HEK293 (cell line): ENCODE results near the gene HID1.

ENCODE experiments used
- CTCF ChIA-PET: fragments of 350-600 bp; formaldehyde crosslinking; extraction: SDS; loops from one replicate; lab custom pipeline; 2021; ENCODE audit warnings: antibody characterized with exemption; lab: Yijun Ruan, JAX
- POLR2A ChIA-PET: fragments of 300-600 bp; formaldehyde crosslinking; extraction: SDS; loops from one replicate; lab custom pipeline; 2020; ENCODE audit warnings: antibody characterized with exemption, inconsistent platforms; lab: Yijun Ruan, JAX
- H3K27ac ChIP-seq: fragments of 200-500 bp; sonication (Bioruptor generic); 2 replicates; pipeline ENCODE4 v1.5.1; 2014; ENCODE audit warnings: low read depth, low read length, control low read depth, inconsistent platforms; ENCODE audit errors: extremely low read depth
- H3K36me3 ChIP-seq, 2 experiments: fragments of 200-500 bp in 1 of 2; sonication (Bioruptor generic) in 1 of 2; 1 replicate in 1 of 2; 2 replicates in 1 of 2; pipeline ENCODE4 v1.5.1; 2014 to 2017; ENCODE audit warnings: inconsistent platforms in 2 of 2, low read length in 2 of 2; ENCODE audit not compliant: control insufficient read depth in 2 of 2, insufficient read depth in 1 of 2
- H3K4me1 ChIP-seq: fragments of 200-500 bp; sonication (Bioruptor generic); 2 replicates; pipeline ENCODE4 v1.5.1; 2014; ENCODE audit warnings: mild to moderate bottlenecking, low read length, inconsistent platforms; ENCODE audit not compliant: control insufficient read depth, insufficient read depth
- H3K4me3 ChIP-seq: 2 replicates; pipeline ENCODE4 v1.5.1; 2011; ENCODE audit warnings: low read depth, mild to moderate bottlenecking, control low read depth, low read length, moderate library complexity
- H3K9me3 ChIP-seq: fragments of 200-500 bp; sonication (Bioruptor generic); 2 replicates; pipeline ENCODE4 v1.5.1; 2014; ENCODE audit warnings: low read depth, low read length, inconsistent platforms; ENCODE audit not compliant: control insufficient read depth, insufficient read depth
- GFI1B ChIP-seq: fragments of 450-650 bp; formaldehyde crosslinking; IDR thresholded peaks from 2 replicates; pipeline ENCODE4 v1.5.1; 2016; ENCODE audit warnings: missing biosample characterization, missing genetic modification characterization
- GLIS2 ChIP-seq: fragments of 450-650 bp; formaldehyde crosslinking; IDR thresholded peaks from 2 replicates; pipeline ENCODE4 v1.5.1; 2016; ENCODE audit warnings: missing biosample characterization, missing genetic modification characterization
- KLF1 ChIP-seq: fragments of 450-650 bp; formaldehyde crosslinking; IDR thresholded peaks from 2 replicates; pipeline ENCODE4 v1.5.1; 2016; ENCODE audit warnings: missing biosample characterization, missing genetic modification characterization
- SP2 ChIP-seq: fragments of 450-650 bp; formaldehyde crosslinking; IDR thresholded peaks from 2 replicates; pipeline ENCODE4 v1.5.1; 2016; ENCODE audit warnings: missing biosample characterization, missing genetic modification characterization
- YY1 ChIP-seq: fragments of 450-650 bp; formaldehyde crosslinking; IDR thresholded peaks from 2 replicates; pipeline ENCODE4 v1.5.1; 2018; ENCODE audit warnings: missing biosample characterization, missing genetic modification characterization
- YY2 ChIP-seq: fragments of 450-650 bp; formaldehyde crosslinking; IDR thresholded peaks from 2 replicates; pipeline ENCODE4 v1.5.1; 2016; ENCODE audit warnings: missing biosample characterization, missing genetic modification characterization
- ZEB2 ChIP-seq: fragments of 450-650 bp; formaldehyde crosslinking; IDR thresholded peaks from 2 replicates; pipeline ENCODE4 v1.5.1; 2016; ENCODE audit warnings: missing biosample characterization, missing genetic modification characterization
- ZFP37 ChIP-seq: fragments of 450-650 bp; formaldehyde crosslinking; IDR thresholded peaks from 2 replicates; pipeline ENCODE4 v1.5.1; 2016; ENCODE audit warnings: missing biosample characterization, missing genetic modification characterization
- ZNF2 ChIP-seq: fragments of 450-650 bp; formaldehyde crosslinking; IDR thresholded peaks from 2 replicates; pipeline ENCODE4 v1.5.1; 2016; ENCODE audit warnings: missing biosample characterization, missing genetic modification characterization
- ZNF624 ChIP-seq: fragments of 450-650 bp; formaldehyde crosslinking; IDR thresholded peaks from 2 replicates; pipeline ENCODE4 v1.5.1; 2017; ENCODE audit warnings: missing biosample characterization, missing genetic modification characterization
- ZNF677 ChIP-seq: fragments of 450-650 bp; IDR thresholded peaks from 2 replicates; pipeline ENCODE4 v1.5.0; 2018; ENCODE audit warnings: missing biosample characterization, mild to moderate bottlenecking, missing genetic modification characterization, moderate library complexity
- ZSCAN23 ChIP-seq: fragments of 450-650 bp; formaldehyde crosslinking; IDR thresholded peaks from 2 replicates; pipeline ENCODE4 v1.5.1; 2016; ENCODE audit warnings: missing biosample characterization, missing genetic modification characterization
- TF ChIP-seq, protein P1 (sequence below): fragments of 450-650 bp; formaldehyde crosslinking; conservative IDR thresholded peaks from 2 replicates; pipeline ENCODE4 v1.5.1; 2016; ENCODE audit warnings: low read depth, missing biosample characterization, missing genetic modification characterization
- TF ChIP-seq, protein P2 (sequence below): fragments of 450-650 bp; formaldehyde crosslinking; IDR thresholded peaks from 2 replicates; pipeline ENCODE4 v1.5.1; 2016; ENCODE audit warnings: missing biosample characterization, missing genetic modification characterization
- TF ChIP-seq, protein P3 (sequence below): fragments of 450-650 bp; formaldehyde crosslinking; IDR thresholded peaks from 2 replicates; pipeline ENCODE4 v1.5.1; 2016; ENCODE audit warnings: missing biosample characterization, missing genetic modification characterization
- TF ChIP-seq, protein P4 (sequence below): fragments of 450-650 bp; formaldehyde crosslinking; IDR thresholded peaks from 2 replicates; pipeline ENCODE4 v1.5.1; 2017; ENCODE audit warnings: missing biosample characterization, missing genetic modification characterization
- TF ChIP-seq, protein P5 (sequence below): fragments of 450-650 bp; formaldehyde crosslinking; IDR thresholded peaks from 2 replicates; pipeline ENCODE4 v1.5.1; 2016; ENCODE audit warnings: missing biosample characterization, missing genetic modification characterization
- TF ChIP-seq, protein P6 (sequence below): fragments of 450-650 bp; formaldehyde crosslinking; IDR thresholded peaks from 2 replicates; pipeline ENCODE4 v1.5.1; 2017; ENCODE audit warnings: missing biosample characterization, missing genetic modification characterization
- TF ChIP-seq, protein P7 (sequence below): fragments of 450-650 bp; formaldehyde crosslinking; IDR thresholded peaks from 2 replicates; pipeline ENCODE4 v1.5.1; 2016; ENCODE audit warnings: missing biosample characterization, missing genetic modification characterization

Gene HID1

DNA sequence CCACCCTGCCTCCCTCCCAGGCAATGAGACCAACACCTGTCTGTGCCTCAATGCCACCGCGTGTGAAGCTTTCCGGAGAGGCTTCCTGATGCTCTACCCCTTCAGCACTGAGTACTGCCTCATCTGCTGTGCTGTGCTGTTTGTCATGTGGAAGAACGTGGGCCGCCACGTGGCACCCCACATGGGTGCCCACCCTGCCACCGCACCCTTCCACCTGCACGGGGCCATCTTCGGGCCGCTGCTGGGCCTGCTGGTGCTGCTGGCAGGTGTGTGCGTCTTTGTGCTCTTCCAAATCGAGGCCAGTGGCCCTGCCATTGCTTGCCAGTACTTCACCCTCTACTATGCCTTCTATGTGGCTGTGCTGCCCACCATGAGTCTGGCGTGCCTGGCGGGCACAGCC is 25.9 kb downstream of the HID1 start:
- H3K9me3 ChIP-seq: no peaks in the 10 kb centered on the region

DNA sequence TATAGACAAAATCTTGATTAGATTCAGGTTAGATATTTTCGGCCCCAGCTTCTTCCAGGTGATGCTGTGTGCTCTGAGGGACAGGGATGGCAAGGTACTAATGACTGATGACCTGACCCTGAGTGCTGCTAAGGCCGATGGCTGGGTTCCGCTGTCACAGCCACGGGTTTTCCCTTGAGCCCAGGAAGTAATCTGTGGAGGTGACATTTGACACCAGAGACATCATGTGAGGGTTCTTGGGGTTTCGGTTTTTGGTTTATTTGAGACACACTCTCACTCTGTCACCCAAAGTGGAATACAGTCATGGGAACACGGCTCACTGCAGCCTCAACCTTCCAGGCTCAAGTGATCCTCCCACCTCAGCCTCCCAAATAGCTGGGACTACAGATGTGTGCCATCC is 27.0 kb downstream of the HID1 start:
- ChIA-PET POLR2A (interaction anchor here (1.1 kb wide), 1 partner anchor 27 kb away, joined by 3 read pairs; the partner anchor contains the start of gene HID1), CTCF (interaction anchor here (10.3 kb wide), 1 partner anchor 14 kb away, joined by 100 read pairs; no protein-coding TSS in a partner anchor)
- no peak overlapping the region for H3K4me3 ChIP-seq
- no peak for TF ChIP-seq SP2 (tag by site-specific recombination)
- TF ChIP-seq YY2 (tag by site-specific recombination): no peak
- TF ChIP-seq, protein P1, sequence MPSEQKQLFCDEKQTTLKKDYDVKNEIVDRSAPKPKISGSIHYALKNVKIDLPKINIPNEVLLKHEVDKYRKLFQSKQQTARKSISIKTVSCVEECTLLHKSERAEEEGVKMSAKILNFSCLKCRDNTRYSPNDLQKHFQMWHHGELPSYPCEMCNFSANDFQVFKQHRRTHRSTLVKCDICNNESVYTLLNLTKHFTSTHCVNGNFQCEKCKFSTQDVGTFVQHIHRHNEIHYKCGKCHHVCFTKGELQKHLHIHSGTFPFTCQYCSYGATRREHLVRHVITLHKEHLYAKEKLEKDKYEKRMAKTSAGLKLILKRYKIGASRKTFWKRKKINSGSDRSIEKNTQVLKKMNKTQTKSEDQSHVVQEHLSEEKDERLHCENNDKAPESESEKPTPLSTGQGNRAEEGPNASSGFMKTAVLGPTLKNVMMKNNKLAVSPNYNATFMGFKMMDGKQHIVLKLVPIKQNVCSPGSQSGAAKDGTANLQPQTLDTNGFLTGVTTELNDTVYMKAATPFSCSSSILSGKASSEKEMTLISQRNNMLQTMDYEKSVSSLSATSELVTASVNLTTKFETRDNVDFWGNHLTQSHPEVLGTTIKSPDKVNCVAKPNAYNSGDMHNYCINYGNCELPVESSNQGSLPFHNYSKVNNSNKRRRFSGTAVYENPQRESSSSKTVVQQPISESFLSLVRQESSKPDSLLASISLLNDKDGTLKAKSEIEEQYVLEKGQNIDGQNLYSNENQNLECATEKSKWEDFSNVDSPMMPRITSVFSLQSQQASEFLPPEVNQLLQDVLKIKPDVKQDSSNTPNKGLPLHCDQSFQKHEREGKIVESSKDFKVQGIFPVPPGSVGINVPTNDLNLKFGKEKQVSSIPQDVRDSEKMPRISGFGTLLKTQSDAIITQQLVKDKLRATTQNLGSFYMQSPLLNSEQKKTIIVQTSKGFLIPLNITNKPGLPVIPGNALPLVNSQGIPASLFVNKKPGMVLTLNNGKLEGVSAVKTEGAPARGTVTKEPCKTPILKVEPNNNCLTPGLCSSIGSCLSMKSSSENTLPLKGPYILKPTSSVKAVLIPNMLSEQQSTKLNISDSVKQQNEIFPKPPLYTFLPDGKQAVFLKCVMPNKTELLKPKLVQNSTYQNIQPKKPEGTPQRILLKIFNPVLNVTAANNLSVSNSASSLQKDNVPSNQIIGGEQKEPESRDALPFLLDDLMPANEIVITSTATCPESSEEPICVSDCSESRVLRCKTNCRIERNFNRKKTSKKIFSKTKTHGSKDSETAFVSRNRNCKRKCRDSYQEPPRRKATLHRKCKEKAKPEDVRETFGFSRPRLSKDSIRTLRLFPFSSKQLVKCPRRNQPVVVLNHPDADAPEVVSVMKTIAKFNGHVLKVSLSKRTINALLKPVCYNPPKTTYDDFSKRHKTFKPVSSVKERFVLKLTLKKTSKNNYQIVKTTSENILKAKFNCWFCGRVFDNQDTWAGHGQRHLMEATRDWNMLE (tag by site-specific recombination): no peak
- TF ChIP-seq ZNF2: no peak
- no peak for TF ChIP-seq GLIS2 (tag by site-specific recombination)
- TF ChIP-seq ZNF677: no peak

More for the DNA sequence above, 25.9 kb downstream of the HID1 start:
- no peaks in the 10 kb centered on the region for H3K36me3 ChIP-seq
- POLR2A ChIA-PET: interaction anchor here (1.1 kb wide), 1 partner anchor 25 kb away, joined by 3 read pairs; the partner anchor contains the start of gene HID1
- CTCF ChIA-PET: interaction anchor here (1.0 to 10.3 kb wide), 2 partner anchors 13 to 23 kb away, joined by 4 to 100 read pairs; partner anchors contain the start of gene OTOP2
- TF ChIP-seq, protein P2, sequence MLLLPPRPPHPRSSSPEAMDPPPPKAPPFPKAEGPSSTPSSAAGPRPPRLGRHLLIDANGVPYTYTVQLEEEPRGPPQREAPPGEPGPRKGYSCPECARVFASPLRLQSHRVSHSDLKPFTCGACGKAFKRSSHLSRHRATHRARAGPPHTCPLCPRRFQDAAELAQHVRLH: no peak
- no peak for TF ChIP-seq YY1
- TF ChIP-seq ZNF624 (tag by site-specific recombination): no peak
- TF ChIP-seq, protein P3, sequence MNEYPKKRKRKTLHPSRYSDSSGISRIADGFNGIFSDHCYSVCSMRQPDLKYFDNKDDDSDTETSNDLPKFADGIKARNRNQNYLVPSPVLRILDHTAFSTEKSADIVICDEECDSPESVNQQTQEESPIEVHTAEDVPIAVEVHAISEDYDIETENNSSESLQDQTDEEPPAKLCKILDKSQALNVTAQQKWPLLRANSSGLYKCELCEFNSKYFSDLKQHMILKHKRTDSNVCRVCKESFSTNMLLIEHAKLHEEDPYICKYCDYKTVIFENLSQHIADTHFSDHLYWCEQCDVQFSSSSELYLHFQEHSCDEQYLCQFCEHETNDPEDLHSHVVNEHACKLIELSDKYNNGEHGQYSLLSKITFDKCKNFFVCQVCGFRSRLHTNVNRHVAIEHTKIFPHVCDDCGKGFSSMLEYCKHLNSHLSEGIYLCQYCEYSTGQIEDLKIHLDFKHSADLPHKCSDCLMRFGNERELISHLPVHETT: no peak
- no peak for TF ChIP-seq GFI1B
- TF ChIP-seq KLF1 (tag by site-specific recombination): no peak
- TF ChIP-seq ZFP37 (tag by site-specific recombination): no peak
- TF ChIP-seq, protein P4, sequence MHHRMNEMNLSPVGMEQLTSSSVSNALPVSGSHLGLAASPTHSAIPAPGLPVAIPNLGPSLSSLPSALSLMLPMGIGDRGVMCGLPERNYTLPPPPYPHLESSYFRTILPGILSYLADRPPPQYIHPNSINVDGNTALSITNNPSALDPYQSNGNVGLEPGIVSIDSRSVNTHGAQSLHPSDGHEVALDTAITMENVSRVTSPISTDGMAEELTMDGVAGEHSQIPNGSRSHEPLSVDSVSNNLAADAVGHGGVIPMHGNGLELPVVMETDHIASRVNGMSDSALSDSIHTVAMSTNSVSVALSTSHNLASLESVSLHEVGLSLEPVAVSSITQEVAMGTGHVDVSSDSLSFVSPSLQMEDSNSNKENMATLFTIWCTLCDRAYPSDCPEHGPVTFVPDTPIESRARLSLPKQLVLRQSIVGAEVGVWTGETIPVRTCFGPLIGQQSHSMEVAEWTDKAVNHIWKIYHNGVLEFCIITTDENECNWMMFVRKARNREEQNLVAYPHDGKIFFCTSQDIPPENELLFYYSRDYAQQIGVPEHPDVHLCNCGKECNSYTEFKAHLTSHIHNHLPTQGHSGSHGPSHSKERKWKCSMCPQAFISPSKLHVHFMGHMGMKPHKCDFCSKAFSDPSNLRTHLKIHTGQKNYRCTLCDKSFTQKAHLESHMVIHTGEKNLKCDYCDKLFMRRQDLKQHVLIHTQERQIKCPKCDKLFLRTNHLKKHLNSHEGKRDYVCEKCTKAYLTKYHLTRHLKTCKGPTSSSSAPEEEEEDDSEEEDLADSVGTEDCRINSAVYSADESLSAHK (tag by site-specific recombination): no peak
- TF ChIP-seq, protein P5, sequence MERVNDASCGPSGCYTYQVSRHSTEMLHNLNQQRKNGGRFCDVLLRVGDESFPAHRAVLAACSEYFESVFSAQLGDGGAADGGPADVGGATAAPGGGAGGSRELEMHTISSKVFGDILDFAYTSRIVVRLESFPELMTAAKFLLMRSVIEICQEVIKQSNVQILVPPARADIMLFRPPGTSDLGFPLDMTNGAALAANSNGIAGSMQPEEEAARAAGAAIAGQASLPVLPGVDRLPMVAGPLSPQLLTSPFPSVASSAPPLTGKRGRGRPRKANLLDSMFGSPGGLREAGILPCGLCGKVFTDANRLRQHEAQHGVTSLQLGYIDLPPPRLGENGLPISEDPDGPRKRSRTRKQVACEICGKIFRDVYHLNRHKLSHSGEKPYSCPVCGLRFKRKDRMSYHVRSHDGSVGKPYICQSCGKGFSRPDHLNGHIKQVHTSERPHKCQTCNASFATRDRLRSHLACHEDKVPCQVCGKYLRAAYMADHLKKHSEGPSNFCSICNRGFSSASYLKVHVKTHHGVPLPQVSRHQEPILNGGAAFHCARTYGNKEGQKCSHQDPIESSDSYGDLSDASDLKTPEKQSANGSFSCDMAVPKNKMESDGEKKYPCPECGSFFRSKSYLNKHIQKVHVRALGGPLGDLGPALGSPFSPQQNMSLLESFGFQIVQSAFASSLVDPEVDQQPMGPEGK (tag by site-specific recombination): no peak
- no peak for TF ChIP-seq ZSCAN23 (tag by site-specific recombination)
- TF ChIP-seq ZEB2 (tag by site-specific recombination): no peak
- TF ChIP-seq, protein P6, sequence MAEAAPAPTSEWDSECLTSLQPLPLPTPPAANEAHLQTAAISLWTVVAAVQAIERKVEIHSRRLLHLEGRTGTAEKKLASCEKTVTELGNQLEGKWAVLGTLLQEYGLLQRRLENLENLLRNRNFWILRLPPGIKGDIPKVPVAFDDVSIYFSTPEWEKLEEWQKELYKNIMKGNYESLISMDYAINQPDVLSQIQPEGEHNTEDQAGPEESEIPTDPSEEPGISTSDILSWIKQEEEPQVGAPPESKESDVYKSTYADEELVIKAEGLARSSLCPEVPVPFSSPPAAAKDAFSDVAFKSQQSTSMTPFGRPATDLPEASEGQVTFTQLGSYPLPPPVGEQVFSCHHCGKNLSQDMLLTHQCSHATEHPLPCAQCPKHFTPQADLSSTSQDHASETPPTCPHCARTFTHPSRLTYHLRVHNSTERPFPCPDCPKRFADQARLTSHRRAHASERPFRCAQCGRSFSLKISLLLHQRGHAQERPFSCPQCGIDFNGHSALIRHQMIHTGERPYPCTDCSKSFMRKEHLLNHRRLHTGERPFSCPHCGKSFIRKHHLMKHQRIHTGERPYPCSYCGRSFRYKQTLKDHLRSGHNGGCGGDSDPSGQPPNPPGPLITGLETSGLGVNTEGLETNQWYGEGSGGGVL (tag by site-specific recombination): no peak
- TF ChIP-seq, protein P7, sequence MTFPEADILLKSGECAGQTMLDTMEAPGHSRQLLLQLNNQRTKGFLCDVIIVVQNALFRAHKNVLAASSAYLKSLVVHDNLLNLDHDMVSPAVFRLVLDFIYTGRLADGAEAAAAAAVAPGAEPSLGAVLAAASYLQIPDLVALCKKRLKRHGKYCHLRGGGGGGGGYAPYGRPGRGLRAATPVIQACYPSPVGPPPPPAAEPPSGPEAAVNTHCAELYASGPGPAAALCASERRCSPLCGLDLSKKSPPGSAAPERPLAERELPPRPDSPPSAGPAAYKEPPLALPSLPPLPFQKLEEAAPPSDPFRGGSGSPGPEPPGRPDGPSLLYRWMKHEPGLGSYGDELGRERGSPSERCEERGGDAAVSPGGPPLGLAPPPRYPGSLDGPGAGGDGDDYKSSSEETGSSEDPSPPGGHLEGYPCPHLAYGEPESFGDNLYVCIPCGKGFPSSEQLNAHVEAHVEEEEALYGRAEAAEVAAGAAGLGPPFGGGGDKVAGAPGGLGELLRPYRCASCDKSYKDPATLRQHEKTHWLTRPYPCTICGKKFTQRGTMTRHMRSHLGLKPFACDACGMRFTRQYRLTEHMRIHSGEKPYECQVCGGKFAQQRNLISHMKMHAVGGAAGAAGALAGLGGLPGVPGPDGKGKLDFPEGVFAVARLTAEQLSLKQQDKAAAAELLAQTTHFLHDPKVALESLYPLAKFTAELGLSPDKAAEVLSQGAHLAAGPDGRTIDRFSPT (tag by site-specific recombination): no peak
- no peaks in the 10 kb centered on the region for H3K4me1 ChIP-seq
- no peak overlapping the region for H3K4me3 ChIP-seq
- H3K27ac ChIP-seq: no peak overlapping the region

More for the DNA sequence above, 27.0 kb downstream of the HID1 start:
- no peaks in the 10 kb centered on the region for H3K4me1 ChIP-seq
- no peaks in the 10 kb centered on the region for H3K36me3 ChIP-seq
- H3K9me3 ChIP-seq: no peaks in the 10 kb centered on the region
- H3K27ac ChIP-seq: no peak overlapping the region
